IPS DF 4.7 (cell line): Measurements from ENCODE around the gene VPS13A.
A peak's percentile ranks its signal among the peaks of the same experiment; 100 is the strongest.

Experiments used
- DNase-seq: peaks from one replicate; pipeline ENCODE4 v3.0.0-alpha.2; 2013; ENCODE audit warnings: low spot score; ENCODE audit errors: extremely low read depth

VPS13A gene

GRCh38 chr9:77177143-77177893 is at the start of gene VPS13A:
TSS of gene VPS13A (plus strand) at chr9:77177534. CDS start at chr9:77177705, 171 bp downstream.
- DNase-seq = peak; percentile 81

- peak; percentile 74 for DNase-seq
These were observed 49.1 kb upstream of the VPS13A start for GRCh38 chr9:77128125-77128789.

- DNase-seq = no peak
These were observed 45.9 kb upstream of the VPS13A start for GRCh38 chr9:77131399-77131798.

- no peak for DNase-seq
These were observed 44.3 kb upstream of the VPS13A start for GRCh38 chr9:77133011-77133410.

- DNase-seq = no peak
These were observed 35.0 kb upstream of the VPS13A start for GRCh38 chr9:77142366-77142765.

- DNase-seq = no peak
These were observed 27.5 kb upstream of the VPS13A start for GRCh38 chr9:77149879-77150278.

GRCh38 chr9:77152289-77152688 is 25.0 kb upstream of the VPS13A start:
- no peak for DNase-seq

- DNase-seq = no peak
These were observed 20.5 kb upstream of the VPS13A start for GRCh38 chr9:77156646-77157371.

GRCh38 chr9:77158772-77159513 is 18.4 kb upstream of the VPS13A start:
- no peak for DNase-seq

- DNase-seq = no peak
These were observed 16.1 kb upstream of the VPS13A start for GRCh38 chr9:77161191-77161590.

- DNase-seq = no peak
These were observed 15.4 kb upstream of the VPS13A start for GRCh38 chr9:77161966-77162365.

GRCh38 chr9:77162366-77162765 is 15.0 kb upstream of the VPS13A start:
- DNase-seq = no peak

- DNase-seq = no peak
These were observed 13.4 kb upstream of the VPS13A start for GRCh38 chr9:77163884-77164283.

- DNase-seq = no peak
These were observed 11.1 kb upstream of the VPS13A start for GRCh38 chr9:77166193-77166592.

GRCh38 chr9:77170991-77171699 is 6.2 kb upstream of the VPS13A start:
- no peak for DNase-seq

GRCh38 chr9:77175151-77175550 is 2.2 kb upstream of the VPS13A start:
- DNase-seq = no peak

GRCh38 chr9:77176106-77176505 is 1.2 kb upstream of the VPS13A start:
- DNase-seq = no peak

GRCh38 chr9:77176686-77177142 is 620 bp upstream of the VPS13A start:
- no peak for DNase-seq

GRCh38 chr9:77177894-77178794 is 810 bp downstream of the VPS13A start:
- no peak for DNase-seq

GRCh38 chr9:77180056-77180455 is 2.7 kb downstream of the VPS13A start:
- DNase-seq = no peak
